A549 (cell line): Measurements from ENCODE around the gene WNT2.

Experiments used
- CHD2 ChIP-seq: fragments of 150-350 bp; IDR thresholded peaks from 2 replicates; pipeline ENCODE4 v1.6.1; 2014; ENCODE audit warnings: low read length; ENCODE audit not compliant: partially characterized antibody
- JUN ChIP-seq, 2 experiments: fragments of >200 bp; sonication (Bioruptor Twin); formaldehyde crosslinking; IDR thresholded peaks; 2 replicates in 1 of 2; 3 replicates in 1 of 2; pipeline ENCODE4 v1.6.1; 2016 to 2017
- POLR2A ChIP-seq: IDR thresholded peaks from 2 replicates; pipeline ENCODE4 v1.6.1; 2012; ENCODE audit warnings: mild to moderate bottlenecking, low read length
- TP53 ChIP-seq: fragments of 250-450 bp; sonication (Bioruptor Pico); IDR thresholded peaks from 2 replicates; pipeline ENCODE4 v1.5.0; 2021; ENCODE audit warnings: mild to moderate bottlenecking, moderate library complexity
- ZNF302 ChIP-seq: fragments of 250-450 bp; sonication (Bioruptor Pico); IDR thresholded peaks from 2 replicates; pipeline ENCODE4 v1.9.0; 2021; ENCODE audit warnings: inconsistent platforms, mild to moderate bottlenecking, moderate library complexity
- TF ChIP-seq, protein P1 (sequence below): fragments of >200 bp; sonication (Bioruptor Twin); formaldehyde crosslinking; IDR thresholded peaks from 3 replicates; pipeline ENCODE4 v1.5.1; 2016
- TF ChIP-seq, protein P2 (sequence below): IDR thresholded peaks from 2 replicates; pipeline ENCODE4 v1.6.1; 2012
- TF ChIP-seq, protein P3 (sequence below): fragments of 200-600 bp; sonication (generic); IDR thresholded peaks from 2 replicates; pipeline ENCODE4 v1.6.1; 2016; ENCODE audit warnings: antibody characterized with exemption, mild to moderate bottlenecking, moderate library complexity

DNA sequence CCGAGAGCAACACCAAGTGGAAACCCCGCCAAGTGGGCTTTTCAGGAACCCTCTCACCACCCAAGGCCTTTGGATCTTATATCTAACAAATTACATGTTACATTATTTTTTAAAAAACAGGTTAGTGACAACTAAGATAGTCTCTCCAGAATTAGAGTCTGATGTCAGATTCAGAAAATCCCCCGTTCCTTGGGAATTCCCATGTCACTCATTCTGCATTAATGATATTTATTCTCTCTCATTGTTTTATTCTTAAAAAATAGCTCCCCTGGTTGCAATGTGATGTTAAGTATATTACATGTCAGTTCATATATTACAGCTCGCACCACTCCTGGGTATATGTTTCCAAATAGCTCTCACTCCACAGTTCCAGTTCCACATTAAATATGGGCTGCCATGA is 81.8 kb downstream of the WNT2 start:
- TF ChIP-seq, protein P1, sequence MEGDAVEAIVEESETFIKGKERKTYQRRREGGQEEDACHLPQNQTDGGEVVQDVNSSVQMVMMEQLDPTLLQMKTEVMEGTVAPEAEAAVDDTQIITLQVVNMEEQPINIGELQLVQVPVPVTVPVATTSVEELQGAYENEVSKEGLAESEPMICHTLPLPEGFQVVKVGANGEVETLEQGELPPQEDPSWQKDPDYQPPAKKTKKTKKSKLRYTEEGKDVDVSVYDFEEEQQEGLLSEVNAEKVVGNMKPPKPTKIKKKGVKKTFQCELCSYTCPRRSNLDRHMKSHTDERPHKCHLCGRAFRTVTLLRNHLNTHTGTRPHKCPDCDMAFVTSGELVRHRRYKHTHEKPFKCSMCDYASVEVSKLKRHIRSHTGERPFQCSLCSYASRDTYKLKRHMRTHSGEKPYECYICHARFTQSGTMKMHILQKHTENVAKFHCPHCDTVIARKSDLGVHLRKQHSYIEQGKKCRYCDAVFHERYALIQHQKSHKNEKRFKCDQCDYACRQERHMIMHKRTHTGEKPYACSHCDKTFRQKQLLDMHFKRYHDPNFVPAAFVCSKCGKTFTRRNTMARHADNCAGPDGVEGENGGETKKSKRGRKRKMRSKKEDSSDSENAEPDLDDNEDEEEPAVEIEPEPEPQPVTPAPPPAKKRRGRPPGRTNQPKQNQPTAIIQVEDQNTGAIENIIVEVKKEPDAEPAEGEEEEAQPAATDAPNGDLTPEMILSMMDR, result no peak
- TF ChIP-seq JUN (IDR thresholded peaks at IDR 0.05), result no peak
- TF ChIP-seq POLR2A, result no peak
- no peak for TF ChIP-seq ZNF302 (CRISPR knock-in tag)
- no peak for TF ChIP-seq TP53 (CRISPR knock-in tag)
- TF ChIP-seq CHD2, result no peak
- TF ChIP-seq, protein P2, sequence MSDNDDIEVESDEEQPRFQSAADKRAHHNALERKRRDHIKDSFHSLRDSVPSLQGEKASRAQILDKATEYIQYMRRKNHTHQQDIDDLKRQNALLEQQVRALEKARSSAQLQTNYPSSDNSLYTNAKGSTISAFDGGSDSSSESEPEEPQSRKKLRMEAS, result no peak
- TF ChIP-seq, protein P3, sequence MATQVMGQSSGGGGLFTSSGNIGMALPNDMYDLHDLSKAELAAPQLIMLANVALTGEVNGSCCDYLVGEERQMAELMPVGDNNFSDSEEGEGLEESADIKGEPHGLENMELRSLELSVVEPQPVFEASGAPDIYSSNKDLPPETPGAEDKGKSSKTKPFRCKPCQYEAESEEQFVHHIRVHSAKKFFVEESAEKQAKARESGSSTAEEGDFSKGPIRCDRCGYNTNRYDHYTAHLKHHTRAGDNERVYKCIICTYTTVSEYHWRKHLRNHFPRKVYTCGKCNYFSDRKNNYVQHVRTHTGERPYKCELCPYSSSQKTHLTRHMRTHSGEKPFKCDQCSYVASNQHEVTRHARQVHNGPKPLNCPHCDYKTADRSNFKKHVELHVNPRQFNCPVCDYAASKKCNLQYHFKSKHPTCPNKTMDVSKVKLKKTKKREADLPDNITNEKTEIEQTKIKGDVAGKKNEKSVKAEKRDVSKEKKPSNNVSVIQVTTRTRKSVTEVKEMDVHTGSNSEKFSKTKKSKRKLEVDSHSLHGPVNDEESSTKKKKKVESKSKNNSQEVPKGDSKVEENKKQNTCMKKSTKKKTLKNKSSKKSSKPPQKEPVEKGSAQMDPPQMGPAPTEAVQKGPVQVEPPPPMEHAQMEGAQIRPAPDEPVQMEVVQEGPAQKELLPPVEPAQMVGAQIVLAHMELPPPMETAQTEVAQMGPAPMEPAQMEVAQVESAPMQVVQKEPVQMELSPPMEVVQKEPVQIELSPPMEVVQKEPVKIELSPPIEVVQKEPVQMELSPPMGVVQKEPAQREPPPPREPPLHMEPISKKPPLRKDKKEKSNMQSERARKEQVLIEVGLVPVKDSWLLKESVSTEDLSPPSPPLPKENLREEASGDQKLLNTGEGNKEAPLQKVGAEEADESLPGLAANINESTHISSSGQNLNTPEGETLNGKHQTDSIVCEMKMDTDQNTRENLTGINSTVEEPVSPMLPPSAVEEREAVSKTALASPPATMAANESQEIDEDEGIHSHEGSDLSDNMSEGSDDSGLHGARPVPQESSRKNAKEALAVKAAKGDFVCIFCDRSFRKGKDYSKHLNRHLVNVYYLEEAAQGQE, result no peak
